COLO829 (cell line): Measurements from ENCODE around the gene TCF7L2.
"Not testable (repeated sequence)": the region's sequence is repeated elsewhere in the genome, so short reads cannot be mapped to it uniquely, and the experiment has no call there.

Experiments used
- DNase-seq: peaks from one replicate; pipeline ENCODE4 v3.0.0; 2012; ENCODE audit warnings: low spot score

TCF7L2 gene

DNA sequence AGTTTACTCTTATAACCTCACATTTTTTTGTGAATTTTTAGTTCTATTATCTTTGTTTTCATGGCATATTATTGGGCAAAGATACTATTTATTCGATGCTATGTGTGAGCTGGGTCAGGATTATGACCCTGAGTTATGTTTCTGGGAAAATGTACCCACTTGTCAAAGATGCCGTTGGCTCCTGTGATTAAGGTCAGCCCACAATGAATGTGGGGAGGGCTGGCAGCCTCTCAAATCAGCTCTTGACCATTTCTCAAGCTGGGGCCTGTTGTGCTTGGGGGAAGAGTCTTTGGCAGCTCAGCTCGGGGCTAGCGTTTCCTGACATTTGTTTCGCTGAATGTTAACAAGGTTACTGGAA, 97.5 kb downstream of the TCF7L2 start:
- DNase-seq = no peak

DNA sequence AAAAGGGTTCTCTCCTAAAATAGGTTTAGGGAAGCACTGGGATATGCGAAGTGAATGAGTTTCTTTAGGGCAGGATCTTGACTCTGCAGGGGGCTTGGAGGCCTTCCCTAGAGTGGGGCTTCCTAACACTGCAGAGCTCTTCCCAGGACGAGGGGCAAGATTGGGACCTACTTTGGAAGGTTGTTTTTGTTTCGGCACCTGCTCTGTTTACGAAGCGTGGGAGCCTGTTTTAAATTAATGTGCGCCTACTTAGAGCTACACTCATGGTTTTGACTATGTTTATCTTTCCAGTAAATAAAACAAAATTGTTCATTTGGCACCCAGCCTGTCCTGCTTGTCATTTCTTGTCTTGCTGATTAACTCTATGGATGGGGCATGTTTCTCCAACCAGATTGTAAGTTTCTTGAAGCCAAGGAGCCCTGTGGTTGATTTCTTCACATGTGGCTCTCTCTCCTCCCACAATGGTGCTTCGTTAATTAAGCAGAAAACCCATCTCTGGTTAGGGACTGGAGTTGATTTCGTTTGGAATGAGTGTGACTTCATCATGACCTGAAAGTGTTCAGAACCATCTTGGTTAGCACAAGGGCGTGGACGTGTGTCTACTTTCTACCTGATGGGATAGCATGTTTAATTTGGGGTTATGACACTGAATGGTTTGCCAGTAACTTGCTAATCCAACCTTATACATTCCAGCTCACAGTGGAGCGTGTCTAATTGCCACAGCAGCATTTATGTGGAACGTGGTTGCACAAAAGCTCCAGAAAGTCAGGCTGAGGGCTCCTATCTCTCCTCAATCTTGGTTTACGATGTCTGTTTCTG, 98.1 kb downstream of the TCF7L2 start:
- no peak for DNase-seq

- no peak for DNase-seq
Observed at GRCh38 chr10:113049881-113050280, 99.8 kb downstream of the TCF7L2 start.

DNA sequence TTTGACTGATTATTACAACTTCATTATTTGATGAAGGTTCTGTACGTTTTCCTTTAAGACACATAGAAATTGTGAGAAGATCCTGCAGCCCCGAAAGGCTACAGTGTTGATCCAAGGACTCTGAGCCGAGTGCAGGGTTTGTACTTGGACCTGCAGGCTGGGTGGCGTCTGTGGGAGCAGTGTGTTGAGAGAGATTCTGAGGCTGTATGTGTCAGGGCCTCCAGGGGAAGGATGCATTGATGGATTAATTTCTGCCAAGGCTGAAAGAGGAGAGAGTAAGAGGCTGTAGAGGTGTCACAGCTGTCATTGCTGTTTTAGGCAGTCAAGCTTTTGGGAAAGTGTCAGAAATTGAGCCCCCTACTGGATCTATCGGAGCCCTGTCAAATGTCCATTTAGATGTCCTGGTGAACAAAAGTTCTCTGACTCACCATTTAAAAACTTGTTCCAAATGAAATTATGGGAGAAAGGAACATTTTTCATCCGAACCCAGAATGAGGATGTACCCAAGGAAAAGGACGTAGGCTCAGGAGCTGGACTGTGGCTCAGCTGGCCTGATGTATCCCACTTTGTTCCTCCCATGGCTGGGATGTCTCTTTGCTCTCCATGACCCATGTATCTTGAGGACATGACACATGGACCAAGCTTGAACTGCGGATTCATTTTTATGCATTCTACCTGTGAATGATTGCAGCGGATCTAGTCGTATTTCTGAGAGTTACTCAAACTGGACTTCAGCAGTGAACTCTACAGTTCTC, 102.2 kb downstream of the TCF7L2 start:
- no peak for DNase-seq

GRCh38 chr10:113053091-113053490, 103.0 kb downstream of the TCF7L2 start:
- no peak for DNase-seq

DNA sequence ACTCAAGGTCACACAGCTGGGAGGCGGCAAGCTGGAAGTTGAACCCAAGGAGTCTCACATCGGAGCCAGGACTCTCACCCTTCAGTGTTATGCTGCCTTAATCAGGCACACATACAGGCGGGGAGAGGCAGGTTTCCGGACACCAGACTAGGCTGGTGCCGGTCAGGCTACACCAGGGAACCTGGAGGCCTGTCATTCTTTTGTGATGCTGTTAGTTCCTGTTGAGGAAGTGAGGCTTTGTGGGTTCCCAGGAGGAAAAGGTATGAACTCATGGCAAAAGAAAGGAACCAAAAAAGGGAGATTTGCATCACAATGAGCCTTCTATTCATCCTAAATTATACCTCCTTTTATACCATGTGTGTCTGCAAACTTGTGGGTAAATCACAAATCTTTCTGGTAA, 103.8 kb downstream of the TCF7L2 start:
- DNase-seq = no peak

DNA sequence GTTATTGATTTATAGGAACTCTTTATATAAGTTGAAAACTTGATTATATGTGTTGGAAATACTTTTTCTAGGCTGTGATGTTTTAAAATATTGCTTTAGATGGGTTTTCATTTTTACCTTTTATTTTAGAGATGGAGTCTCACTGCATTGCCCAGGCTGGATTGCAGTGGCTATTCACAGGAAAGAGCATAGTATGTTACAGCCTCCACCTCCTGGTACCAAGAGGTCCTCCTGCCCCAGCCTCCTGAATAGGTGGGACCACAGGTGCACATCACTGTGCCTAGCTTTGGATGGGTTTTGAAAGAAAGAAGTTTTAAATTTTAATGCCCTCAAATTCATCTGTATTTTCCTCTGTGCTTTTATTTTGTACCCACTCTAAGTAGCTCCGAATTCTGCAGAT, 105.4 kb downstream of the TCF7L2 start:
- DNase-seq = no peak

DNA sequence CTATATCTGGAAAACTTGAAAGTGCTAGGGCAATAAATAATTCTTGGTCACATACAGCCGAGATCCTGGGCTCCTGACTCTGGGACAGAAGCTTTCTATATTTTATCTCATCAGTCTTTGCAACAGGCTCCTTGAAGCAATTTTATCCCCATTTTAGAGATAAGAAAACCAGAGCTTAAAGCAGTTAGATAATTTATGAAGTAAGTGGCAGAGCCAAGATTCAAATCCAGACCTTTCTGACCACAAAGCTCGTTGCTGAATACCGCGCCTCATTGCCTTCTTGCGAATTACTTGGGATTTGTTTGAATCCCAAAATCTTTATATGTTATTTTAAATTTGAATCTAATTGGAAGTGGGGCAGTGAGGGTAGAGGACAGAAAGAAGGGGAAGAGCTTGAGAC, 106.0 kb downstream of the TCF7L2 start:
- DNase-seq = no peak

DNA sequence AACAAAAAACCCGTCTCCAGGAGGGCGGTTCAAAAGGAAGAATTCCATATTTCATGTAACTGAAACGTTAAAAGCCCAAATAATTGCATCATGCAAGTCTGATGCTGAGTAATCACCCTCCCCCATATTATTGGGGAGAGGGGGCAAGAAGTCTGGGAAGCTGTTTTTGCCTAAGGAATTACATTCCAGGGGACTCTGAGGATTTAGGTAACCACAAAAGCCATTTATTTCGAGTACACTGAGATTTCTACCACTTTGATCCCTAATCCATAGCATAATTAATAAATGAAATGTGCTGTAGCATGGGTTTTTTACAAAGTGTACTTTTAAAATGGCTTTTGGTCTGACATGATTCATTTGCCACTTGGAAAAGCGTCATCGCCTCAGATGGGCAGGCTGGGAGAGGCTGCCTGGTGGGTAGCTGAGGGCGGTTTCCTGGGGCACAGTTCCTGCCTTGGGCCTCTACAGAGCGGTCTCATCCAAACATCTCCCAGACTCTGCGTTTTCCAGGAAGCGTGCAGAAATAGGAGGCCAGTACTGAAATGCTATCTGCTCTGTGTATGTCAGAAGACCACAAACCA, 106.5 kb downstream of the TCF7L2 start:
- no peak for DNase-seq

DNA sequence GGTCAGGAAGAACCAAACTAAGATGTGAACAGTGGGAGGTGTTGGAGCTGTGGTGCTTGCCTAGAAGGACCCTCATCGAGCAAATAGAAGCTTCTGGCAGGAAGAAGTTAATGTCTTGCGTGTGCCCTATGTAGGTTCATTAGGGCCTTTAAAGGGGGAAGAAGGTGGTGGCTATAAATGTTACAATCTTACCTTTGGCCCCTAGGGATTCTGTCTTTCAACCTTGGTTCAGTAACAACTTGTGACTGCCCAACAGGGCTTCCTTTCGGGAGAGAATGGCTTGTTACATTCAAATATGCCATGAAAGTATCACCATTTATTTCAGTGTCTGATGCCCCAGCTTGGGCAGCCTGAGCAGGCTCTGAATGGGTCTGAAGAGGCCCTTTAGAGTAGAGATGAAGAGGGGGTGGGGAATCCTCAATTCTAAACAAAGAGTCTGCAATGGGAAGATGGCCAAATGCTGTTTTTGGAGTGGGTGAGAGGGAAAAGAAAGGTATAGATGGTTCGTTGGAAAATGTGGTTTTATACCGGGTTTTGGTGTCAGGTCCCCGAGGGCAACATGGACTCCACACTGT, 108.0 kb downstream of the TCF7L2 start:
- no peak for DNase-seq

DNA sequence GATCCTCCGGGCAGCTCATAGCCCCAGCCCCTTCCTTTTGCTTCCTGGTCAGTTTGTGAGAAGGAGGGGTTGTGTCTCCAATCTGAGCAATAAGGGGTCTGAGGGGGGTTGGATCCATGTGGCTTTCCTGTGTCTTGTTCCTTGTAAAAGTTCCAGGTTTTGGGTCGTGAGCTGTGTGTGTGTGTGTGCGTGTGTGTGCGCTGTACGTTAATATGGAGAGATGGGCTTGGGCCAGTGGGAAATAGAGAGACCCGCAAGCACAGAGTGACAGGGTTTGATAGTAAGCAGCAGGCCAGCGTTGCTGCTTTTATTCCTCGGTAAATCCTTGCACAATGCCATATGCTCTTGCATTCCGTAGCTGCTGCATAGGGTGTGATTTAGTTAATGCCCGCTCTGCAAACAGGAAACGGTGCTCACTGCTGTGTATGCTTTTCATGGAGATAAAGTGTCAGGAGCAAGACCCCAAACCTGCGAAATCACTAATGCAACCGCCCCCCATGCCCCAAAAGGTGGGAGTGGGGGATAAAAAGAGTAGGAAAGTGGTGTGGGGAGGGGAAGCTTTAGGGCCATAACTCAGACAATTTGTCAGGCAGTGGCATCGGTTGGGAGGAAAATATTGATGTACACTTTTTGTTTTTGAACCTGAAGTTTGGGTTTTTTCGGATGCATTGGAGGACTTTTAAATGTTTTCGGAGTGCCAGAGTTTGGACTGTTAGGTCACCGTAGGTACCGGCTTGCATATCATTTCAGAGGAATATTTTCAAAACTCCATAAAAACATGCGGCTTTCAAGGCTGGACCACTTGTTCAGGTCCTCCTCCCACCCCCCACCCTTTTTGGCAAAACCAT, 108.7 kb downstream of the TCF7L2 start:
- no peak for DNase-seq

DNA sequence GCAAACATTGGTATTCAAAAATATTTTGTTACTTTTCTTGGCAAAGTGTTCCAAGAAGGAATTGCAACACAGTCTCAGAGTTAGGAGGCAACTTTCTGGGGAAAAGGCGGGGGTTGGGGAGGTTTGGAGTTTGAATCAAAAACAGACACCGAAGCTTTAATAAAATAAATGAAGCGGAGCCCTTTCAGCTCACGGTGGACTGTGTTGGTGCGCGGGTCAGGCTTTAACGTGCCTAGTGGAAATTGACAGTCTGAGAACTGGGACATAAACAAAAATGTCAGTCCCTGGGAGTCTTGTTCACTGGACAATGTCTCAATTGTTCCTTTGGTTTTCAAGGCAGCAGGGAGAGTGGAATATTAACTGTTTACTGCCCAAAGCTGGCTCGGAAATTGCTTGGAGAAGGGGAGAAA, 109.3 kb downstream of the TCF7L2 start:
- peak; percentile 91 for DNase-seq

GRCh38 chr10:113060201-113061053, 110.4 kb downstream of the TCF7L2 start:
- no peak for DNase-seq

DNA sequence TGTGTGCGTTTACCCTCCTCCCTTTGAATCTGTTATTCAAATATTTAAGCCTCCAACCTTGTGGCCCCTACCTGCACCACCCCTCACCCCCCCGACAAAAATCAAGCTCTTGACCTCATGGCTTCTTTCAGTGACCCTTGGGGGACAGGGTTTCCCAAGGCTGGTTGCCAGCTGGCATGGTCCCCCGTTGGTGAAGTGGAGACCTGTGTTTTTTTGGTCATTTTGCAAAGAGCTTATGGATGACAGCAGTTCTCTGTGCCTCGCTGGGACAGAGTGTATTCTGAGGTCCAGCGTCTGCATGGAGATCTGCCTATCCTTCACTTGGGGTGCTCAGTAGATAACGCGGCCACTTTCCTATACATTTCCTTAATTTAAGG, 111.0 kb downstream of the TCF7L2 start:
- no peak for DNase-seq

- DNase-seq = no peak
Observed at GRCh38 chr10:113061557-113061956, 111.5 kb downstream of the TCF7L2 start.

GRCh38 chr10:113063043-113063967, 113.3 kb downstream of the TCF7L2 start:
- DNase-seq = no peak

DNA sequence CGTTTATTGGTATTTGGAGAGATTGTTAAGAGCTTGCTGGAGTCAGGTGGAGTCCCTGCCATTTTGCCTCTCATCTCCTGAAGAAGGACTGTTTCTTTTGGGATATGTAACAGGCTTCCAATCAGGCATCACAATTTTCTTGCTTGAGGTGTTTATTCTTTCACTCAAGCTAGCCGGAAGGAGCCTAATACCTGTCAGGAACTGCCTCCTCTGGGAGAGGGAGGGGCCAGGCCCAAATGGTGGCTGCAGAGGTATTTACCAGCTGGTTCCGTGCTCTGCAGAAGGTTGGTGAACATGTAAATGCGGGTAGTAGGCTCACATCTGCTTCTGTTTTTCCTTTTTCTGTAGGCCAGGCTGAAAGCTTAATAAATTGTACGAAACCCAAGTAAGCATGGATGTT, 114.0 kb downstream of the TCF7L2 start:
- DNase-seq = no peak

DNA sequence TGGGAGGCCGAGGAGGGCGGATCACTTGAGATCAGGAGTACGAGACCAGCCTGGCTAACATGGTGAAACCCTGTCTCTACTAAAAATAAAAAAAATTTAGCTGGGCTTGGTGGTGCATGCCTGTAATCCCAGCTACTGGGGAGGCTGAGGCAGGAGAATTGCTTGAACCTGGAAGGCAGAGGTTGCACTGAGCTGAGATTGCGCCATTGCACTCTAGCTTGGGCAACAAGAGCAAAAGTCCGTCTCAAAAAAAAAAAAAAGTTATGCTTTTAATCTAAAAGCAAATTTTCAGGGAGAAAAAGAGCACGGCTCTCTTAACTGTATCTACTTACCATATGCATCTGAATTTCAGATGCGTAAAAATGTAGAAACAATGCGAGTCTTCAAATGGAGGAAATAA, 116.1 kb downstream of the TCF7L2 start:
- not testable (repeated sequence) for DNase-seq

DNA sequence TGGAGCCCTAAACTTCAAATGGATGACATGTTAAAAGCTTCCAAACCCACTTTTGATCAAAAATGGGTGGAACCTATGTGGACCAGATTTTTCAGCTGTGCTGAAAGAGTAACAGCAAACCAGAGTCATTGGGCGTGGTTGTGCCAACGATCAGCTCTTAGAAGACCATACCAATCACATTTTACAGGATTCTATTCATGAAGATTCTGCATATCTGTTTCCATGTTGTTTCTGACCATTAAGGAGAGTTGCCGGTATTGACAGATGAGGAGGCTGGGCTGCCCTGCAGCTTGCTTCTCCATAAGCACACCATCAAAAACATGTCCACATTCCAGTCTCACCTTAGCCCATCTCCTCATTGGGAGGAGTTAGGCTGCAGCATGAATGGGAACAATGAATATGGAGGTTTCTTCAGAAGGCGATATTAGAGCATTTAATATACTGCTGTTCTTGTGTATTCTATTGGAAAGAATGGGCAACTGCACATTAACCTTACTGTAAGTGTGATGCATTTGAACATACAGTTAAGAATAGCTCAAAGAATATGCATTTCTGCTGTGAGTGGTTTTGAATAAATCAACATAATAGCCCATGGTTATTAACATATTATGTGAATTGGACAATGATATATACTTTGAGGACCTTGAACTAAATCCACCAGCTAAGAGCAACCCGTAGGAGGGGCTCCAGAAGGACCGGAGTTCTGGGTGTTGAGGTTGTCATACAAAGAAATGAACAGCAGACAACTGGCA, 116.7 kb downstream of the TCF7L2 start:
- DNase-seq = no peak
